Activated T-cell treated with anti-CD3 and anti-CD28 coated beads, Interleukin-2, amount 50 U/mL, for 4 hours (primary cell): ENCODE measurements around the gene POMGNT2. TPM values are rescaled to one million over a fixed set of nuclear protein-coding genes. Genes with fewer than 3 reads are reported as not detected.
"Not testable (repeated sequence)": the region's sequence is repeated elsewhere in the genome, so short reads cannot be mapped to it uniquely, and the experiment has no call there.

ENCODE experiments used
- ATAC-seq, 2 donors: fragments of 200-7000 bp; cut with Tn5 transposase; one replicate each; pipeline ENCODE4 v1.10.0; 2021
- DNase-seq: peaks from one replicate; pipeline ENCODE4 v3.0.0-alpha.2; 2020
- H3K27me3 Mint-ChIP-seq: one replicate; pipeline ENCODE4 v1.8.0; 2021; ENCODE audit warnings: low read depth, mixed read lengths
- H3K36me3 Mint-ChIP-seq: one replicate; pipeline ENCODE4 v1.8.0; 2022; ENCODE audit warnings: mixed read lengths; ENCODE audit not compliant: insufficient read depth
- H3K4me1 Mint-ChIP-seq: one replicate; pipeline ENCODE4 v1.8.0; 2021; ENCODE audit warnings: low read depth, mixed read lengths
- H3K4me3 Mint-ChIP-seq: one replicate; pipeline ENCODE4 v1.8.0; 2021; ENCODE audit warnings: mild to moderate bottlenecking, moderate library complexity, mixed read lengths
- H3K9me3 Mint-ChIP-seq: one replicate; pipeline ENCODE4 v1.8.0; 2021; ENCODE audit warnings: mixed read lengths
- total RNA-seq, 3 donors: library from RNA; stranded (reverse); gene quantifications; one replicate each; pipeline ENCODE4 v1.2.1, GENCODE V29; 2021

The POMGNT2 gene
- total RNA-seq, 3 donors from 2014 or later: 10.0 to 10.6 (median 10.4) TPM

DNA sequence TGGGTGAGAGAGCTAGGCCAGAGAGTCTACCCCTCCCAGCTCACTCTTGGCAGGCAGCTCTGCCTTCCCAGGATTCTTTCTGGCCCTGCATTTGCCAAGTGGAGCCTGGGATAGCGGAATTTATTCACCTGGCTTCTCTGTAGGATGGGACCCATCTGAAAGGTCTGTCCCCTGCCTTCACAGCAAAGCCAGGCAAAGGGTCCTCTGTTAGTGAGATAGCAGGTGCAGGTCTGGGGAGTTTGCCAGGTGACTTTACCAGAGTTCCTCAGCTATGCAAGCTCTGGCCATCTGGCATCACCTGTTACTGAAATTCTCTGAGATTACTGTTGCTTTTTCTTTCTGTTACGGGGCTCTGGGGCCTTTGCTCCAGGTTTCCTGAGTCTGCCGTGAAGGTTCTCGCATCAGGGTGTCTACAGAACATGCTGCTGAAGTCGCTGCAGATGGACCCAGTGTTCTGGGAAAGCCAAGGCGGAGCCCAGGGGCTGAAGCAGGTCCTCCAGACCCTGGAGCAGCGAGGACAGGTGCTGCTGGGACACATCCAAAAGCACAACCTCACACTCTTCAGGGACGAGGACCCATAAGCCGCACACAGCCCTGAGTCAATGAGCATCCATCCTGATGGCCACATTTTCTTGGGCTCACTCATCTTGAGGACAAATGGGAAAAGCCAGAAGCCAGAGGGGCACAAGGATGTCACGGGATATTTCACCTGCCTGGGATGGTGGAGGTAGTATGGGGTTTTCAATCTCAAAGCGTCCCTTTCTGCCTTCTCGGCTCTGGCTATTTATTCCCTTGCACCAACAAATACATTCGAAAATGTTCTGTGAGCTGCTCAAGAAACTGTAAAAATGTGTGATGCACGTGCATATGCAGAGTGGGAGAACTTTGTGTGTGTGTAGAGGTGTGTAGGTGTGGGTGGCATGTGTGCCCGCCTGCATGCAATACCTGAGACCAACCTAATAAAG lies 49.8 kb downstream of the POMGNT2 start:
- Mint-ChIP-seq H3K27me3 (no peaks in the 10 kb centered on the region), H3K9me3 (peaks cover 11% of the 10 kb centered on the region), H3K36me3 (no peaks in the 10 kb centered on the region), H3K4me1 (peaks cover 14% of the 10 kb centered on the region), H3K4me3 (no peak overlapping the region)
- DNase-seq (no peak), ATAC-seq (no peak)

DNA sequence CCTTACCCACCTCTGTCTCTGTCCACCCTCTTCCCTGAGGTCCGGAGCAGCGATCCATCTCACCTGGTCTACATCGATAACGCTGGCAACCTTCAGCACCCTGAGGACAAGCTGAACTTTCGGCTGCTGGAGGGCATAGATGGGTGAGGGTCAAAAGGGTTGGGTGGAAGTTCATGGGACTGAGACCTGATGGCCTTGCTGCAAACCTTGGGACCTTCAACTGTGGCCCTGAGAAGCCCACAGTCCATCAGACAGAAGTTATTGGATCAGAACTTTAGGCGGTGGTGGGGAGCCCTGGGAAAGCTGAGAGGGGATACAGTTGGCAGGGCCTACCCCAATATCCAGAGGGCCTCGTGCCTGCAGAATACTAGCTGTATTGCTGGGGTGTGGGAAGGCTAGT lies 50.5 kb downstream of the POMGNT2 start:
- Mint-ChIP-seq H3K27me3 (no peaks in the 10 kb centered on the region), H3K36me3 (no peaks in the 10 kb centered on the region), H3K4me3 (no peak overlapping the region), H3K4me1 (peaks cover 7% of the 10 kb centered on the region), H3K9me3 (peaks cover 18% of the 10 kb centered on the region)
- no peak for ATAC-seq
- no peak for DNase-seq

DNA sequence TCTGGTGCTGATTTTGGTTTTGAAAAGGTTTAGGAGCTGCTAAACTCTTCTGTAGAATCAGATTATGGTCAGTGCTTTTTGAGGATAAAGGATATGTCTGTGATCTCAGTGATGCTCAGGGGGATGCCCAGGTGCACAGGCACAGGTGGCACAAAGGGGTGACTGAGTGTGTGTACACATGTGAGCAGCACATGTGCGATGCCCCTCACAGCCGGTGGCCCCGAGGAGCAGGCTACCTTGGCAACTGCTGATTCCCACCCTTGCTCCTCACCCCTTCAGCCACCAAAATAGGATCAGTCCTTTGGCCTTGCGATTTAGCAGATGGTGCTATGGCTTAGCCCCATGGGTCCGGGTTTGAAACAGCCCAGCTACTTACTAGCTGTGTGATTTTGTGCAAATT lies 51.1 kb downstream of the POMGNT2 start:
- H3K4me3 Mint-ChIP-seq: no peak overlapping the region
- no peak for ATAC-seq
- no peaks in the 10 kb centered on the region for H3K27me3 Mint-ChIP-seq
- H3K4me1 Mint-ChIP-seq: peaks cover under 1% of the 10 kb centered on the region
- DNase-seq: no peak
- H3K9me3 Mint-ChIP-seq: peaks cover 22% of the 10 kb centered on the region
- no peaks in the 10 kb centered on the region for H3K36me3 Mint-ChIP-seq

GRCh38 chr3:43053291-43053690 lies 52.6 kb downstream of the POMGNT2 start:
- Mint-ChIP-seq H3K36me3 (no peaks in the 10 kb centered on the region), H3K4me3 (no peak overlapping the region), H3K27me3 (no peaks in the 10 kb centered on the region), H3K4me1 (no peaks in the 10 kb centered on the region), H3K9me3 (peaks cover 37% of the 10 kb centered on the region)
- no peak for DNase-seq
- no peak for ATAC-seq

DNA sequence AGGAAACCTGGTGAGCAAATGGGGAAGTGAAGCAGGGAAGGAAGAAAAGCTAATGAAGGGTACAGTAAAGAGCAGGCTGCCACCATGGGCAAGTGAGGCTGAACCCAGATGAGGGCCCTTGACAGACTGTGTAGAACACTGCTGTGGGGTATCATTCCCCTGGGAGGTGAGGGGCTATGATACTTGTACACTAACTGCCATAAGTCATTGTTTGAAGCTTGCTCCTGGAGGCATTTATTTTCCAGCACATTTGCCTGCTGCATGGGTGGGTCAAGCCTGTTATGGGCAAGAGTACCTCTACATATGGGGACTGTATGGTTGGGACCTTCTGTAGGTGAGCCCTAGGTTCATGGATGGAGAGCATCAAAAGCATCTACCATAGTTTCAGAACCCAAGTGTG lies 57.4 kb downstream of the POMGNT2 start:
- no peak for ATAC-seq
- H3K9me3 Mint-ChIP-seq: peaks cover 65% of the 10 kb centered on the region
- H3K4me3 Mint-ChIP-seq: no peak overlapping the region
- H3K4me1 Mint-ChIP-seq: no peaks in the 10 kb centered on the region
- peaks cover 4% of the 10 kb centered on the region for H3K36me3 Mint-ChIP-seq
- DNase-seq: no peak
- no peaks in the 10 kb centered on the region for H3K27me3 Mint-ChIP-seq

DNA sequence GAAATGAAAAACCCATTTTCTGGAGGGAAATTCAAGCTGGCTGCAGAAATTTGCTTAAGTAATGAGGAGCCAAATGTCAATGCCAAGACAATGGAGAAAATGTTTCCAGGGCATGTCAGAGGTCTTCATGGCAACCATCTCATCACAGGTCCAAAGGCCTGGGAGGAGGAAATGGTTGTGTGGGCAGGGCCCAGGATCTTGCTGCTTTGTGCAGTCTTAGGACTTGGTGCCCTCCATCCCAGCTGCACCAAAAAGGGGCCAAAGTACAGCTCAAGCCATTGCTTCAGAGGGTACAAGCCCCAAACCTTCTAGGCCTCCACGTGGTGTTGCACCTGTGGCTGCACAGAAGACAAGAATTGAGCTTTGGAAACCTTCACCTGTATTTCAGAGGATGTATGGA lies 59.3 kb downstream of the POMGNT2 start:
- Mint-ChIP-seq H3K9me3 (peaks cover 57% of the 10 kb centered on the region), H3K4me3 (no peak overlapping the region), H3K4me1 (no peaks in the 10 kb centered on the region), H3K27me3 (no peaks in the 10 kb centered on the region), H3K36me3 (peaks cover 4% of the 10 kb centered on the region)
- ATAC-seq (no peak), DNase-seq (no peak)

DNA sequence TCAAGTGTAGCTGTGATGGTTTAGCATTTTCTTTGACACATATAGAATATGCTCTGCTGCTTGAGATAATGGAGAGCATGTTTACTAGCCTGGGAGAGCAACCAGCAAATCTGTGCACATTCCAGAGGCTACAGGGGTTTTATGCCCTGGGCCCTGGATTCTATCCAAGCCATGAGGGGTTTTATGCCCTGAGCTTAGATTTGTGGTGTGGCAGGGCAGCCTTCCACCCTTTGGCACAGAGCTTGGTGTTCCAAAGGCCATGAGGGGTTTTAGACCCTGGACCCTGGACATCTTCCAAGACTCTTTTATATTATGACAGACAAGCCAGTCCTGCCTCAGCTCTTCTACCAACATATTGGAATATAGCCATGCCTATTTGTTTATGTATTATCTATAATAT lies 60.8 kb downstream of the POMGNT2 start:
- not testable (repeated sequence) for DNase-seq, H3K27me3 Mint-ChIP-seq, H3K4me1 Mint-ChIP-seq, H3K36me3 Mint-ChIP-seq, ATAC-seq, H3K4me3 Mint-ChIP-seq
- H3K9me3 Mint-ChIP-seq: peaks cover 44% of the 10 kb centered on the region

DNA sequence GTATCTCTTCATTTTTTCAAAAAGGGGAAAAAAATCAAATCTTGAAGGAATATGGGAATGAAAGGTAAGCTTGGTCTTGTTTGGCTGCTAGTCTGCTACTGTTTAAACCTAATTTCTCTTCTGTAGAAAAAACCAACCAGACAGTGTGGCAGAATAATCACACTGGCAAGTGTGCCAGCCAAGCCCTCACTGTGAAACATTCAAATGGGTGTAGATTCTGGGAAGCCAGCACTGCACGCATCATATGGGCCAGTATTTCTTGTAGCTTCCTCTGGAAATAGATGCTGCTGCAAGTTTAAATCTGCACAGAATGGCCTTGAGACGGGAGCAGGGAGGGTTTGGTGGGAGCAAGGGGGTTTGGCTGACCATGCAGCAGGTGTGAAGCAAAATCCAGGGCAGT lies 62.1 kb downstream of the POMGNT2 start:
- Mint-ChIP-seq H3K27me3 (no peaks in the 10 kb centered on the region), H3K9me3 (peaks cover 34% of the 10 kb centered on the region), H3K36me3 (peaks cover 4% of the 10 kb centered on the region), H3K4me3 (no peak overlapping the region), H3K4me1 (peaks cover 2% of the 10 kb centered on the region)
- ATAC-seq (no peak), DNase-seq (no peak)

DNA sequence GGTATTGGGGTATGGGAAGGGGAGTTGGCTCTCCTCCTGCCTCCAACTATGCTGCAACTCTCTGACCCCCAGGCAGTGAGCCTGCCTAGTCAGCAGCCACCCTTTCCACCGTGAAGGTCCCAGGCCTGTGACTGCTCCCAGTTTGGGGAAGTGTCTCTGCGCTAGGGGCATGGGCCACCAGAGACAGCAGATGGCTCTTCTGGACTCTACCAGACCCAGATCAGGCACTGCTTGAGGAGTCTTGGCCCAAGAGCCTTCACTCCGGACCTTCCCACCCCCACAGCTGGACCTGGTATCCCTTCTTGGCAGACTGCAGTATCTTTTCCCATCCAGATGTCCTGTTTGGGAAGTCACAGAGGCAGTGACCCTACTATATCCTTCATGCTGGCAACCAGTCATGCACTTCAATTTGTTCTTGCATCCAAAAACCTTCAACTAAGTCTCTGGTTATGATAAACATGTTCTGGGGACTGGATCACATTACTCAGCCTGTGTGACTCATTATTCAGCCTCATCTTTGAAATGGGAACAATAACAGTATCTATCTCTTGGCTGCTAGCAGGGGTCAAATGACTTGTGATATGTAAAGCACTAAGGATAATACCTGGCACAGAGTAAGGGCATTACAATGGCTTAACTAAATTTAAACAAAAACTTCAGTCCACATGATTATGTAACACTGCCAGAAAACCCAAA lies 62.7 kb downstream of the POMGNT2 start:
- no peak overlapping the region for H3K4me3 Mint-ChIP-seq
- H3K27me3 Mint-ChIP-seq: no peaks in the 10 kb centered on the region
- peaks cover 8% of the 10 kb centered on the region for H3K4me1 Mint-ChIP-seq
- peaks cover 4% of the 10 kb centered on the region for H3K36me3 Mint-ChIP-seq
- peaks cover 28% of the 10 kb centered on the region for H3K9me3 Mint-ChIP-seq
- ATAC-seq: peak in 1 of 2 donors; percentile 14
- no peak for DNase-seq

GRCh38 chr3:43041517-43041916 lies 64.4 kb downstream of the POMGNT2 start:
- Mint-ChIP-seq H3K9me3 (peaks cover 18% of the 10 kb centered on the region), H3K36me3 (peaks cover 4% of the 10 kb centered on the region), H3K4me3 (no peak overlapping the region), H3K27me3 (no peaks in the 10 kb centered on the region), H3K4me1 (peaks cover 18% of the 10 kb centered on the region)
- no peak for ATAC-seq
- DNase-seq: no peak

- Mint-ChIP-seq H3K4me3 (no peak overlapping the region), H3K9me3 (no peaks in the 10 kb centered on the region), H3K27me3 (no peaks in the 10 kb centered on the region), H3K36me3 (no peaks in the 10 kb centered on the region), H3K4me1 (peaks cover 21% of the 10 kb centered on the region)
- no peak for DNase-seq
- peak; percentile 51 to 66 for ATAC-seq
Measured at GRCh38 chr3:43038010-43038409, 67.9 kb downstream of the POMGNT2 start.

GRCh38 chr3:43036621-43037423 lies 69.1 kb downstream of the POMGNT2 start:
- H3K4me3 Mint-ChIP-seq: no peak overlapping the region
- H3K27me3 Mint-ChIP-seq: no peaks in the 10 kb centered on the region
- ATAC-seq: no peak
- DNase-seq: no peak
- H3K4me1 Mint-ChIP-seq: peaks cover 21% of the 10 kb centered on the region
- H3K36me3 Mint-ChIP-seq: no peaks in the 10 kb centered on the region
- no peaks in the 10 kb centered on the region for H3K9me3 Mint-ChIP-seq

- DNase-seq (no peak), ATAC-seq (no peak)
- Mint-ChIP-seq H3K4me1 (peaks cover 22% of the 10 kb centered on the region), H3K27me3 (no peaks in the 10 kb centered on the region), H3K36me3 (no peaks in the 10 kb centered on the region), H3K4me3 (no peak overlapping the region), H3K9me3 (no peaks in the 10 kb centered on the region)
Measured at GRCh38 chr3:43035801-43036365, 70.0 kb downstream of the POMGNT2 start.

DNA sequence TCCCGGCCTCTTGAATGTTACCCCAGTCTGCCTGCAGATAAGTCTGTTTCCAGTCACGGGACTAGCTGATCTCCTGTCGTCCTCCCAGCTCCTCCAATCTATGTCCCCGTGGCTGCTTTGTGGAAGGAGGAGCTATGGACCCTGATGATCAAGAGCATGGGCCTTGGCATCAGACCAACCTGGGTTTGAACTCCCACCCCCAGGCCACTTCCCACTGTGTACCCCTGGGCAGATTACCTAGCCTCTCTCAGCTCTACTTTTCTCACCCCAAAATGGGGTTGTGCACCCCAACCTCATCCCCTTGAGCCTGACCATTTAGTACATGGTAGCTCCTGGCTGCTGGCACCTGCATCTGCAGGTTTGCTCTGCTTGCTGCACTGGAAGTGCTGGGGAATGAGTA lies 71.0 kb downstream of the POMGNT2 start:
- Mint-ChIP-seq H3K36me3 (no peaks in the 10 kb centered on the region), H3K4me1 (peaks cover 22% of the 10 kb centered on the region), H3K27me3 (no peaks in the 10 kb centered on the region), H3K9me3 (no peaks in the 10 kb centered on the region), H3K4me3 (no peak overlapping the region)
- no peak for DNase-seq
- ATAC-seq: no peak
